NCI-H2196 treated with DMSO at 0.1 percent for 48 hours (cell line): ENCODE measurements around the gene LTBP1.
"Not testable (repeated sequence)": the region's sequence is repeated elsewhere in the genome, so short reads cannot be mapped to it uniquely, and the experiment has no call there.

Experiments used
- DNase-seq: peaks from one replicate; lab custom pipeline; 2025; ENCODE audit not compliant: unreplicated experiment; lab: John Stamatoyannopoulos, UW

Gene LTBP1

DNA sequence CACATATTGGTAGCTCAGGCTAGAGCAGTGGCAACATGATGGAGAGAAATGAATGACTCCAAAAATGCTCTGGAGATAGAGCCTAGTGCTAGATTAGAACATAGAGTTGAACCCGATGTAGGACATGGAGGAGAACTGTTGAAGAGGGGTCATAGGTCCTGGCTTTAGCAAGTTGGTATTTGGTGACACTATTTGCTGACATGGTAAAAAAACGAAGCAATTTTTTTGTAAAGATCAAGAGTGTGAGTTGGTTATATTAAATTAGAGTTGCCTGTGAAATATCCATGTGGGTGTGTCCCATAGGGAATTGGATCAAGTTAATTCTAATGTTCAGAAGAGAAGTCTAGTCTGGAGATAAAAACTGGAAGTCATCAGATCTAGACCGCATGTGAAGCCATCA is 386.7 kb downstream of the LTBP1 start:
- DNase-seq, result no peak

DNA sequence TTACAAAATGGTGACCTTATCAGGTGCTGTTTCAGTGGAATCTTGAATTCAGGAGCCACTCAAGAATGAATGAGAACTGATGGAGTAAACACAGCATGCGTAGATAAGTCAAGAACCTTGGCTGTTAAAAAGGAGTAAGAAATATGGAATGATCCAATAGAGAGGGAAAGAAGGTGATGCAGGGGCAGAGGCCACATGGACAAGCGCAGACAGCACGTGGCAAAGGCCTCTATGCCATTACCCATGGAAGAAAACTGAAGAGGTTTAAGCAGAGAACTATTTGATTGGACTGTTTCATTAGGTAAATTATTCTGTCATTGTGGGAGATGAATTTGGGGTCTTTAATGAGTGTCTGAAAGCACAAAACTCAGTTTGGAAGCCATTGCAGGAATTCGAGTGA is 387.3 kb downstream of the LTBP1 start:
- no peak for DNase-seq

DNA sequence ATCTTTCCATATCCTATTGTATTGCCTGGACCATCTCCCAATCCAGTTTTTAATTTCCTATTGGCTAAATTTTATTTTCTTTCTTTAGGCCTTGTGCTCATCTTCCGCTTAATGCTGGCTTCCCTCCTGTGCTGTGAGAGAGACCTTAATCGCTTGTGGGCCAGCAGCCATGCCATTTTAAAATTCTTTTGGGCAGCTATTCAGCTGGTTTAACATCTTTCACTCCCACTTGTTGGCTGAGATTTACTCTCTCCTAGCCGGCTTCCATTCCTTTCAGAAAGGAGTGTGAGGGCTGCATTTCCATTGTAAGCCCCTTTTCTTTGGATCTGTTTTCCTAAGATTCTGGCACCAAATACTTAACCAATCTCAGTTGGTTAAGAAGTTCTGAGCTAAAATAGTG is 388.8 kb downstream of the LTBP1 start:
- no peak for DNase-seq

DNA sequence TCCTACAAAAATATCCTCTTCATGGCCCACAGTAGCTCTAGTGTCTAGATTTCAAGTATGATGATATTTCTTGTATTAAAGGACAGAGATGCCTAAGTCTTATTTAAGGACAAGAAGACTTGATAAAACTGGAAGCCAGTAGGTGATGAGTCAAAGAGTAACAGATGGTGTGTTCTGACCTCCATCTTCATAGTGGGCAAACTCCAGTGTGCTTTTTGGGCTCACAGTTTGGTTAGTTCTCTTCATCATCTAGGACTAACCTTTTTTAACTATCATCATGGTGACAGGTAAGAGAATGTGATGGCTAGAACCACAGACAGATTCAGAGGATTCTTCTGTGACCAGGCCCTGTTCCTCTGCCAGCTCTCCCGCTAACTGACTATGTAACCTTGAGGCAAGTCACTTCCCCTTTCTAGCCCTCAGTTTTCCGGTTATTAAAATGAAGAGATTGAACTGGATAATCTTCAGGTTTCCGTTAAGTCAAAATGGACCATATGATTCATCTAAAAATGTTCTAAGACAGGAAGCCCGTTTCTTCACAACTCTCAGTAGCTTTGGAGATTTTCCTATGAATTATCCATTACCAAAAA is 389.4 kb downstream of the LTBP1 start:
- DNase-seq, result no peak

DNA sequence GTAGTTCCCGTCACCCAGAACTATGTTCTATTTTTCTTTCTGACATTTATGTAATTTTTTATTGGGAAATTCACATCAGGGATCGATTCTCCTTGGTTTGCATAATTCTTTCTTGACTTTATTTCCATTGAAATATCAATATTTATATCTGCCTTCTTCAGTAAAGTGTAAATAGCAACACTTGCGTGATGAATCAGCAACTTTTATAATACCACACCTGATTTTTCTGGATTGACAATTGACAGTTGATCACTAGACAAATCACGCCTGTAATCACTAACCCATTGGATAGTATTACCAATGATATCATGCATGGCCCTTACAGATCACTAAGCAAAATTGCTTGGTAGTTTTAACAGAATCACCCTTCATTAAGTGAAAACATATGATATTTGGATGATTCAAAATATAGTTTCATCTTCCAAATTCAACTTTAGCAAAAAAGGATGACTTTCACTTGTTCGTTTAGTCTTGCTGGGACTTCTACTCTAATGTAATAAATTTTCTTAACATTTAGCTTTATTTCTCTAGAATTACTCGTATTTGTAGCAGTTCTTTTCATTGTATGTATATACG is 390.7 kb downstream of the LTBP1 start:
- no peak for DNase-seq

DNA sequence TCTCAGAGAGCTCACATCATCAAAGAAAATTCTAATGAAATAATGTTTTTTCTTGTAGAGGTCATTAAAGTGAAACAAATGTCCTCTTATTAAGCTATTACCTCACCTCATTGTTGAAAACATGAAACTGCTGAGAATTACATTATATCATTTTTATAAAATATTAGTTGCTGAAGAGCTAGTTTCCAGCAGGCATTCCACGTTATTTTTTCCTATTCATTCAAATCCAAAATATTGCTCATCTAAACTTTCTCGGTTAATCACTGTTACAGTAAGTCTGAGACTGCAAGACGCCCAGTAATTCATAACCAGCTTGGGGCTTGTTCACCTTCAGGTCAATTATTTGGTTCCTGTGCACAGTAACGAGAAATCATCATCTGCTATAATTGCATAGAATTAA is 391.2 kb downstream of the LTBP1 start:
- no peak for DNase-seq

DNA sequence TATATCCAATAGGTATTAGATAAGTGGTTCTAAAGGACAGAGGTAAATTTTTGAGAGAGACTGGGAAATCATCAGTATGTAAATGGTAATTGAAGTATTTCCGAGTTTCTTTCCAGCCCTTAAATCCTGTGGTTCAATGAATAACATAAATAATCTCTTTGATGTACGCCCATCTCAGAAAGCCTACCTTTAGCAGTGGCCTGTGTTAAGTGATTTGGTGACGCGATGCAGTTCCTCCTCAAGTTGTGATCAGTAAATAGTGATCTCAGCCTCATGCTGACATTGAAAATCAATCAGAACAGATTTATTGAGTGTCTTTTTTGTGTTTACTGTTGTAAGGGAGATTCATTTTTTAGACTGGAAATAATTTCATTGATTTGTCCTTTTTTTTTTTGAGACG is 392.5 kb downstream of the LTBP1 start:
- DNase-seq, result no peak

DNA sequence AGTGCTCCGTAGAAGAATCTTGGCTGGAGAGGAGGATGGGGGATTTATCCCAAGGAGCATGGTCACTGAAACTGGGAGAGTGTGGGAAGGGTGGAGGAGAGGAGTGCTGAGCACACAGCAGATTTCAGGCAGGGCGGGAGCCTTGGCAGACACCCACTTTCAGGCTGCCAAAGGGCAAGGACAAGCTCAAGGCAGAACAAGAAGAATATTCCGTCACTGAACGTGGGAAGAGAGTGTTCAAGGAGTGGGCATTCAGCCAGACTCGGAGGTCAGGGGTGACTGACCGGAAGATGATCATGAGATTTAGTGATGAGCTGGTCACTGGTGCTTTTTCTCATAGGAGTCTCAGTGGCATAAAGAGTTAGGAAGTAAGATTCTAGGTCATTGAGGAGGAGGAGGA is 393.5 kb downstream of the LTBP1 start:
- DNase-seq, result no peak

DNA sequence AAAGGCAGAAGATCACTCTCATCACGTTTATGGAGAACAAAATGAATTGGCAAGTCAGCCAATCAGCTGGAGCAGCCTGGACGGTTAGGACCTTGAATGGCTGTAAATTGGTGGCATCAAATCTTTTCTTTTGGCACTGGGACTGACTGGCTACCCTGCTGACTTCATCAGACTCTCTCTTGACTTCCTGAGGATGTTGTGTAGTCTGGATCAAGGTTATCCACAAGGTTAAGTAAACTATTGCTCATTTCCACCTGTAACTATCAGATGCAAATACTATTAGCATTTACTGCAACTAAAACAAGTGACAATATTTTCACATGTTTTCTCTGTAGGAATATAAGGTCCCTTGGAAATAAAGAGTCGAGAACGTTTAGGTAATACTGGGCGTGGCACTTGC is 395.4 kb downstream of the LTBP1 start:
- DNase-seq, result no peak

DNA sequence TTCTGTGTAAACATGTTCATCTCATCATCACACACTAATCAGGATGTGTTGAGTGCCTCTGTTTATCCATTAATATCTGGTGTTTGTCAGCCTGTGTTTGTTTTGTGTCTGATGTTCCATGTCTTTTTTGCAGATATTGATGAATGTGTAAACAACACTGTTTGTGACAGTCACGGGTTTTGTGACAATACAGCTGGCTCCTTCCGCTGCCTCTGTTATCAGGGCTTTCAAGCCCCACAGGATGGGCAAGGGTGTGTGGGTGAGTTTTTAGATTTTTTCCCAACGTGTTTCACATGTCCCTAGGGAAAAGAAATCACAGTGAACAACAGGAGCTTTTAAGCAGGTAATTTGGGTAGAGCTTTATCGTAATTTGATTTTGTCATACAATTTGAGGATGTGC is 396.0 kb downstream of the LTBP1 start:
- DNase-seq, result no peak

DNA sequence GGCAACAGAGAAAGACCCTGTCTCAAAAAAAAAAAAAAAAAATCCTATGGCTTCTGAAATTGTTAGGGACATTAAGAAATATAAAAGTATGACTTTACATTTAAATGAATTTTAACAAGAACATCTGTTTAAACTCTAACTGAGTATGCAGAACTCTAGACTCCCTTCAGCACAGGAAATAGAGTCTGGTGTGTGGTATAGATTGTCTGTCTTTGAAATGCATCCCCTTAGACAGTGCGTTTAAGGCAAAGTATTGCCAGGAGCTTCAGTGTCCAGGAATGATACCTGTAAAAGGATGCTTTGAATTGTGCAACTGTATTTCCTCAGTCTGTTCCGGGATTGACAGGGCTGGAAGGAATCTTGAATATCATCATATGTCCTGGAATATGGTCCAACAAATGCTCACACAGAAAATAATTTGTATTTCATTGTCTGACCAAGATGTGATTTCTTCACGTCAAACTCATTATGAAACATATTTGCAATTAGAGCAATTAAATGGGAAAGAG is 396.7 kb downstream of the LTBP1 start:
- DNase-seq, result no peak

DNA sequence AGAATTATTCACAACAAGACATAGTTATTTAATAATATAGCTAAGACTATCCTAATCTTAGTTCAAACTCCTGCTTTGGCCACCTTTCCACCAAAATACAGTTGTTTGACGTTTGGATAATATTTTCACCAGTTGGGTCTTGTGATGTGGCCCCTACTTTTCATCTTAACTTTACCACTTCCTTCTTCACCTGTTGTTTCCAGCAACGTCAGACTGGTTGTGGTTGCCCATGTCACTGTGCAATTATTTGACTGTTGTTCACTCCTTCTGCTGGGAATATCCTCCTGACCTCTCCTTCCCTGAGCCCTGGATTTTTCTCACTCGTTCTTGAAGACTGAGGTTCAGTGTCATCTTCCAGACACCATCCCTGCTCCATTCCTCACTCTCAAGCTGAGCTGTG is 397.5 kb downstream of the LTBP1 start:
- DNase-seq, result no peak

DNA sequence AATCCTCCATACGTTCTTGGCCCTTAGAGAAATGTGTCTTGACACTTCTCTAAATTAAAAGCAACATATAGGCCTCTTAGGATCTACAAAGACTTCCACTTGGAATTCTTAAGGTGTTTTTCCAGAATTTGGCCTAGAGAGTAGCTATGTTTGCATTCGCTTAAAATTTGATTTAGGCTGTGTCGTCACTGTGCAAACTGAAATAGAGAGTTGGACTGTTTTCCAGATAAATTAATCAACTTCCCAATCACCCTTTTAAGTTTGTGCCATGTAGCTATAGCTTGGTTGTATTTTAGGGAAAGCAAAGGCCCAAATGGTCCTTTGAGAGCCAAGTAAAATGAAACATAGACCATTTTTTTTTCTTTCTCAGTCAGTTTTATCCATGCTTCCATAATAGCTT is 401.1 kb downstream of the LTBP1 start:
- no peak for DNase-seq

DNA sequence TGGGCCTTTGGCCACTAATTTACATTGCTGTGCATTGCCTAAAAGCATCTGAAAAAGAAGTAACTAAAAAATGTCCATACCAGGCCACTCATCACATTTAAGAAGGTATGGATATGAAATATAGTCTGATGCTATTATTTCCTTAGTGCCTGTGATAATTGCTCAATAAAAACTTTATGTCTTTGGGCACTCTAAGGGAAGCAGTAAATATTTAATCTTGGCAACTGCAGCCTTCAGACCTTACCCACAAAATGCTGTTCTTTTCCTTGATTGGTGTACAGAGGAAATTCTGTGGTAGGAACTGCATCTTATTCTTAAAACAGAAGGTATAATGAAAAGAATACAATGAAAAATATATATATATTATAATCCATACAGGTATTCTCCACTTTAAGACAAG is 403.9 kb downstream of the LTBP1 start:
- no peak for DNase-seq

DNA sequence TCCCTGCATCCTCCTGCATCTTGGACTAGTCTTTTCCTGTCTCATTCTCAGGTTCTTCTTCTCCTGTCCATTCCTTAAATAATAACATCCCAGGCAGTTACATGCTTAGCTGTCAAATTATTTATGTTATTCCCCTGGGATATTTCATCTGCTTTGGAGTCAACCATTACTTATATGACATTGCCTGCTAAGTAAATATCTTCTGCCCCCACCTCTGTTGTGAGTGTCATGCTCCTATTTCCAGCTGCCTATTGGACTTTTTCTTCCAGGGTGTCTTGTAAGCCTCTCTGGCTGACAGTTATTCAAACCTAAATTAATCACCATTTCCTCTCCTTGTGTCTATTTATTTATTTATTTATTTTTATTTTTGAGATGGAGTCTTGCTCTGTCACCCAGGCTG is 405.0 kb downstream of the LTBP1 start:
- DNase-seq, result no peak

DNA sequence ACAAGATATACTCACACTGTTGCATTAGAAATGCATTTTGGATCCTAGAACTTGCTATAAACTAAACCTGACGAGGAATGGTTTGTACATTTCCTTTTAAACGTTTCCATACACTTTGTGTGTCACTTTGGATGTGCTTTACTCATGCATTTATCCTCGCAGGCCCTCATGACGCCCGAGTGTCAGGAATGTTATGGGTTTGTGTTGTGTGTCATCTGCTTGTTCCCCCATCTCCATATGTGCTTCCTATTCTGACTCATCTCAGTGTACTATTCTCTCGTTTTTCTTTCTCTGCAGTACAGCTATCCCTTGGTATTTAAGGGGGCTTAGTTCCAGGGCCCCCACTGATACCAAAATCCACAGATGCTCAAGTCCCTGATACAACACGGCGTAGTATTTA is 408.2 kb downstream of the LTBP1 start:
- DNase-seq, result no peak

DNA sequence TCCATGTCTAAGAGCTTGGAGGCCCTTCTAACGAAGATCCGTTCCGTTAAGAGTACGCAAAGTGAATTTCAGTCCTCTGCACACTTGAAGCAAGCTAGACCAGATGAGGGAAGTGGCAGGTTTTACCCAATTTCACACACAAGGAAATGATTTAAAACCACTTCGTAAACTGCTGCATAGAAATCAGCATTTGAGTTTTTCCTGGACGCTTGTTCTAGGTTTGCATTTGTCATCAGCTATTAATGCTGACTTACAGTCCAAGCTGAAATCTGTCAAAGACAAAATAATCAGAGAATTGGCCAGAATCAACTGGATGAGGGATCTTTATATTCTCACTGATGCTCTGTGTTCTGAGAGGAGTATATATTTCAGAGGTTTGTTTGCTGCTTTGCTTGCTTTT is 412.1 kb downstream of the LTBP1 start:
- no peak for DNase-seq

DNA sequence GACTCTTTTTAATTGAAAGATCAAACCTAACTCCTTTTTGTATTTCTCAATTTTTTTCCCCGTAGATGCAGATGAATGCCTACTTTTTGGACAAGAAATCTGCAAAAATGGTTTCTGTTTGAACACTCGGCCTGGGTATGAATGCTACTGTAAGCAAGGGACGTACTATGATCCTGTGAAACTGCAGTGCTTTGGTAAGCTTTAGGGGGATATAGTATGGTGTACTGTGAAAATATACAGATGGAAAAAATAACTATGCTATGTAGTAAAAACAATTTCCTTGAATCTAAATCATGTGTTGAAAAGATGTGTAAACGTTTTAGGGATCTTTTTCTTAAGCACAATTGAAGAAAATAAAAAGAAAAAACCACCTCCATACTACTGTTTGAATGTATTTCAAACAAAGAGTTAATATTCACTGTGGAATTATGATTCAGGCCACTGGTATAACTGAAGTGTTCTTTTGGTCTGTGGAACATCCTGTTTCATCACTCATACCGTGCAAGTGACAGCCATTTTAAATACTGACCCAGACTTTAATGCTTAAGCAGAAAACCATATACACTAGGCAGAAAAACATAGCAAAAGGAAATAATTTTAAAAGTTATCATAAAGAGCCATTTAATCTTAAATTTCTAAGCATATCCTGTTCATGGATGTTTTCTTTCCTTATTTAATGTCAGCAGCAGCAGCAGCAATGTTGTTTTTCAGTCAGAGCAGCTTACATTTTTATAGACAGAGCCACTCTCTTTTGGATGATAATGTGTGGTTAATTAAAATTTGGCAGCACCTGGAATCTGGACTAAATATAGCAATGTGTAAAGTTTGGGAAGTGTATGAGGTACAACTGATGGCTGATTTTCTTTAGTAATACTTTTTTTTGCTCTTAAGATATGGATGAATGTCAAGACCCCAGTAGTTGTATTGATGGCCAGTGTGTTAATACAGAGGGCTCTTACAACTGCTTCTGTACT is 416.9 kb downstream of the LTBP1 start:
- DNase-seq, result no peak

DNA sequence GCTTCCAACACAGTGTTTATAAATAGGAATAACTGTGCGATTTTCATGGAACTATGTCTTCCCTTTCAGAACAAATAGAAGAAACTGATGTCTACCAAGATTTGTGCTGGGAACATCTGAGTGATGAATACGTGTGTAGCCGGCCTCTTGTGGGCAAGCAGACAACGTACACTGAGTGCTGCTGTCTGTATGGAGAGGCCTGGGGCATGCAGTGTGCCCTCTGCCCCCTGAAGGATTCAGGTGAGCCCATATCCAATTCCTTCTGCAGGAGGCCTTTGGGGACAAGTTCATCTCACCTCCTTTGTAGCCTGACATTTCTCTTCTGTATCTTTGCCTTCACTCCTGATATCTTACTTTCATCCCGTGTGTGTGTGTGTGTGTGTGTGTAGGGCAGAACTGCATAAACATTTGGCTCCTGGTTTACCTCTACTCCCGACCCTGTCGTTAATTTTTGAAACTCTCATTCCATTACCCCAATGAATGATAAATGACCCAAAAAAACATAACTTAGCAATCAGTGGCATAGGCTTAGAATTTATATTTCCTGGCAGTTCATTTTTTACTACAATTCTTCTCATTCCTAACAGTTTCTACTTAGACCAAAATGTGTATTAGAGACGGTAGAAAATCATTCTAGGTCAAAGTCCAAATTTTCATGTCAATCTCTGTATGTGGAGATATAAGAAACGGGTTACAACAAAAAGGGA is 418.7 kb downstream of the LTBP1 start:
- DNase-seq, result no peak

DNA sequence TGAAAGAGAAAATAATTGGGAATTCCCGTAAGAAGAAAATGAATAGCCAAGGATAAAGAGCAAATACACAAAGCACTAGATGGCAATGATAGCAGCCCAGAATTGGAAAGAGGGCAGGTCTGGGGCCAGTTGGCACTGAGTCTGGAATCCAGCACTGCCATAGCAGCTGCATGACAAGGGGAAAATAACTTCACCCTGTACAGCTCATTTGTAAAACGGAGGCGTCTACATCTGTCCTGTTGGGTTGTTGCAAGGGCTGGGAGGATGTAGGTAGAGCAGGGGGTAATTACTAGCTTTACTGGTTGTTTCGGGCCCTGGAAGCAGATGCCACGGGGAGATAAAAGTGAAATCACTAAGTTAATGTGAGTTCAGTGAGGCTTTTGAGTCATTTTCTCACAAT is 419.7 kb downstream of the LTBP1 start:
- no peak for DNase-seq

DNA sequence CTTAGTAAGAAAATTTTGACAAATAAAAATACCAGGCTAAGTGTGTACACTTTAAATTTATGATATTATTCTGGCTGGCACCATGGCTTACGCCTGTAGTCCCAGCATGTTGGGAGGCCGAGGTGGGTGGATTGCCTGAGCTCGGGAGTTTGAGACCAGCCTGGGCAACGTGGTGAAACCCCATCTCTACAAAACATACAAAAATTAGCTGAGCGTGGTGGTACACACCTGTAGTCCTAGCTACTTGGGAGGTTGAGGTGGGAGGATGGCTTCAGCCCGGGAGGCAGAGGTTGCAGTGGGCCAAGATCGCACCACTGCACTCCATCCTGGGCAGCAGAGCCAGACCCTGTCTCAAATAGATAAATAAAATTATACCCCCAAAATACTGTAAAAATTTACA is 421.8 kb downstream of the LTBP1 start:
- DNase-seq, result not testable (repeated sequence)
